Measurements from ENCODE around the gene BTN1A1.
"Not testable (repeated sequence)": the region's sequence is repeated elsewhere in the genome, so short reads cannot be mapped to it uniquely, and the experiment has no call there.

BTN1A1 gene

DNA sequence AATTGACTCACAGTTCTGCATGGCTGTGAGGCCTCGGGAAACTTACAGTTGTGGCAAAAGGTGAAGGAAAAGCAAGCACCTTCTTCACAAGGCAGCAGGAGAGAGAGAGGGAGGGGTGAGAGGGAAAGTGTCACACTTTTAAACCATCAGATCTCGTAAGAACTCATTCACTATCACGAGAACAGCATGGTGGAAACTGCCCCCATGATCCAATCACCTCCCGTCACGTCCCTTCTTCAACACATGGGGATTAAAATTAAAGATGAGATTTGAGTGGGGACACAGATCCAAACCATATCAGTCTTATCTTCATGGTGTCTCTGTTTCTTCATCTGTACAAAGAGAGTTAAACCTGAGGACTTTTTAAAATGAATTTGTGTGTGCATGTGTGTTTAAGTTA lies 13.7 kb upstream of the BTN1A1 start:
- Mint-ChIP-seq H3K27ac (no peak overlapping the region), H3K27me3 (no peaks in the 10 kb centered on the region), H3K36me3 (ENCODE audit: low read depth) (no peaks in the 10 kb centered on the region), H3K4me1 (ENCODE audit: low read depth) (no peaks in the 10 kb centered on the region), H3K9me3 (peaks cover 10% of the 10 kb centered on the region), H3K4me3 (no peak overlapping the region)

DNA sequence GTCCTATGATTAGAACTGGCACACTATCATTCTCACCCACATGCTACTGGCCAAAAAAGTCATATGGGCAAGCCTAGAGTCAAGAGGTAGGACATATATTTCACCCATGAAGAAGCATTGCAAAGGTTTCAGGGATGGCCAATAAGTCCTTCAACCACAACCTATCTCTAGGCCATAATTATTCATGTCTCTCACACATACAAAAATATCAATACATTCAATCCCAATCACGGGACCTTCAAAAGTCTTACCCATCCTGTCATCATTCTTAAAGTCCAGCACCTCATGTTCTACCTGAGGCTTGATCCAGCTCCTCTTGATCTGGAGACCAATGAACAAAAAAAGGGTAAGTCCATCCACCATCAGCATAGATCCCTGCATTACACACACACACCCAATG lies 12.6 kb upstream of the BTN1A1 start:
- H3K36me3 Mint-ChIP-seq (ENCODE audit: low read depth) = no peaks in the 10 kb centered on the region
- H3K9me3 Mint-ChIP-seq = peaks cover 10% of the 10 kb centered on the region
- no peak overlapping the region for H3K4me3 Mint-ChIP-seq
- H3K4me1 Mint-ChIP-seq (ENCODE audit: low read depth) = no peaks in the 10 kb centered on the region
- no peaks in the 10 kb centered on the region for H3K27me3 Mint-ChIP-seq
- no peak overlapping the region for H3K27ac Mint-ChIP-seq

DNA sequence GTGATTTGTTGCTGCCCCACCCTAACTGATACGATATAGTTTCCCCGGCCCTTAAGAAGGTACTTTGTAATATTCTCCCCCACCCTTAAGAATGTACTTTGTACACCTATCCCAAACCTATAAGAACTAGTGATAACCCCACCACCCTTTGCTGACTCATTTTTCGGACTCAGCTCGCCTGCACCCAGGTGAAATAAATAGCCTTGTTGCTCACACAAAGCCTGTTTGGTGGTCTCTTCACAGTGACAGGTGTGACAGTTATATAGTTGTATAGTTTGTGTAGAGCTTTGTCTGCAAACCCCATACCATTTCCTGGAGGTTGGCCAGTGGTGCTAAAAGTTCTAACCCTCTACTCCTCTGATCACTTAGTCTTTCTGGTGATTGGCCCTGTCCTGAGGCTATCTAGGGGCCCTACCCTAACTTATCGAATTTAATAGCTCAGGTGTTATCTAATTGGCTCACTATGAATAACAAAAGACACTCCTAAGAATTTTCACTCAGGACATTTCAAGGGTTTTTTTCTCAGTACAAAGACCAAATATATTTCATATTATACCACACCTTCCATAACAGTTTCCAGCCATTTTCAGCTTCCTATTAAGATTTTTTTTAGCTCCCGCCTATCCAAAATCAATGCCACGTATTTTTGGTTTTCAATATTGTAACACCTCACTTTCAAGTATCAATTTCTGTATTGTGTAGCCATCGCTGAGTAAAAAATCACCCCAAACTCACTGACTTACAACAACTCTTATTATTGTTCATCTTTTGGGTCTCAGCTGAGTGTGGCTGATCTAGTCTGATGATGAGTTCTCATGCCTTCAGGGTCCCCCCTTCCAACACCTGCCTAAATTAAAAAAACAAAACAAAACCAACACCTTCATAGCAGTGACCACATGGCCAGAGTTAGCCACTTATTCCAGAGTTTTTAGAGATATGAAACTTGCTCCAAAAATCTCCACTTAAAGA lies 9.8 kb upstream of the BTN1A1 start:
- Mint-ChIP-seq H3K4me3 (no peak overlapping the region), H3K36me3 (ENCODE audit: low read depth) (no peaks in the 10 kb centered on the region), H3K27ac (no peak overlapping the region), H3K4me1 (ENCODE audit: low read depth) (peaks cover 9% of the 10 kb centered on the region), H3K9me3 (peaks cover 10% of the 10 kb centered on the region), H3K27me3 (no peaks in the 10 kb centered on the region)

DNA sequence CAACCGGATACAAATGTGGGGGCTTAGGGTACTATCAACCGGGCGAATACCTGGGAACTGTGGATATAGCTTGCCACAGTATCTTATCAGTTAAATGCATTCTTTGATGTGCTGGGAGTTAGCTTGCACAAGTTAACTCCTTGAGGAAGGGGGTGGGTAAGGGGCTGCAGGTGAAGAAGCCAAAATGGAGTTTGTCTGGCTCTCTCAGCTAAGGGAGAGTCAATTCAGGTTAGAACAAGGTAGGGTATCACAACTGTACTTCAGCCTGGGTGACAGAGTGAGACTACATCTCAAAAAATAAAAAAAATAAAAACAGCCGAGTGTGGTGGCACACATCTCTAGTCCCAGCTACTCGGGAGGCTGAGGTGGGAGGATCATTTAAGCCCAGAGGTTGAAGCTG lies 8.5 kb upstream of the BTN1A1 start:
- no peak overlapping the region for H3K4me3 Mint-ChIP-seq

DNA sequence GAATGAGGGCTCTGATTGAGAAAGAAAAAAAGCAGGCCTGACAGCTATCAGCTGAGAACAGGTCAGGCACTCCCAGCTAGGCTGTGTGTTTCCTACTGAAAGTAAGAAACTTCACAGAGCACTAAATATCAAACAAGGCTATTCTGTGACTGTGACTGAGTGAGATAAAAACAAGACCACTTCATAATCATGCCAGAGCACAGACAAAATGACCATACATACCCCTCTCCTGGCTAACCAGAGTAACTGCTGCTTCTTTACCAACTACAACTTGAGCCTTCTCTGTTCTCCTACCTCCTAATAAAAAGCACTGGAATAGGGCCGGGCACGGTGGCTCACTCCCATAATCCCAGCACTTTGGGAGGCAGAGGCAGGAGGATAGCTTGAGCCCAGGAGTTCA lies 6.8 kb upstream of the BTN1A1 start:
- Mint-ChIP-seq H3K27ac (no peak overlapping the region), H3K27me3 (no peaks in the 10 kb centered on the region), H3K9me3 (no peaks in the 10 kb centered on the region), H3K4me3 (no peak overlapping the region), H3K36me3 (ENCODE audit: low read depth) (no peaks in the 10 kb centered on the region), H3K4me1 (ENCODE audit: low read depth) (peaks cover 13% of the 10 kb centered on the region)

More for the DNA sequence above, 8.5 kb upstream of the BTN1A1 start:
- Mint-ChIP-seq H3K9me3 (peaks cover 10% of the 10 kb centered on the region), H3K27ac (no peak overlapping the region), H3K27me3 (no peaks in the 10 kb centered on the region), H3K4me1 (ENCODE audit: low read depth) (peaks cover 9% of the 10 kb centered on the region), H3K36me3 (ENCODE audit: low read depth) (no peaks in the 10 kb centered on the region)

DNA sequence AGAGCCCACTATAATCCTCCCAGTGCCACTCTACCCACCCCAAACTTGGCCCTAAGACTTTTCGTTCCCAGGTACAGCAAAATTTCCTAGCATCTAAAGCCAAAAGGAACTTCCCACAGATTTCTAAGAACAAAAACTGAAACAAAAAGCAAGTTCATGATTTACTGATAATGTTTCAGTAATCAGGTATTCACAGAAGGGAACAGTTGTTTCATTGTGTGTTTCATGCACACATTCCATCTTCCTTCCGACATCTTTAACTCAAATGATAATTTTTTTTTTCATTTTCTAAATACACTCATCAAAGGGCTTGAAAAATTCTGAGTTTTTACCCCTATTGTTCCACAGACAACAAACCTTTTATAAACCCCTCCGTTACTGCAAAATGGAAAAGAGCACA lies 6.0 kb upstream of the BTN1A1 start:
- Mint-ChIP-seq H3K36me3 (ENCODE audit: low read depth) (no peaks in the 10 kb centered on the region), H3K27me3 (no peaks in the 10 kb centered on the region), H3K4me1 (ENCODE audit: low read depth) (peaks cover 13% of the 10 kb centered on the region), H3K9me3 (no peaks in the 10 kb centered on the region), H3K4me3 (no peak overlapping the region), H3K27ac (peak overlapping the region; percentile 8)

DNA sequence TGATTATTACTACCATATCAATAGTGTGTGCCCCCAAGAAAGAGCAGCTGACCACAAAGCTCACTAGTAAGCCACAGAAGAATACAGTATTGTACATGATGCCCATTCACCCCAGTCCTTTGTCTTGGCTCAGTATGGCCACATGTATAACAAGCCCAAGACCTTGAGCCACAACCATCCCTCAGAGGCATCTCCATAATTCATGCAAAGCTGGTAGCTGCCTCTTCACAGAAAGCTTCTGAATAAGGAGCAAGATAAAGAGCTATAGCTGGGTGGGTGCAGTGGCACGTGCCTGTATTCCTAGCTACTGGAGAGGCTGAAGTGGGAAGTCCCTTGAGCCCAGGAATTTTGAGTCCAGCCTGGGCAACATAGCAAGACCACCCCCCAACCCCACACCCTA lies 4.8 kb upstream of the BTN1A1 start:
- H3K4me3 Mint-ChIP-seq = no peak overlapping the region
- H3K9me3 Mint-ChIP-seq = no peaks in the 10 kb centered on the region
- peaks cover 13% of the 10 kb centered on the region for H3K4me1 Mint-ChIP-seq (ENCODE audit: low read depth)
- no peaks in the 10 kb centered on the region for H3K36me3 Mint-ChIP-seq (ENCODE audit: low read depth)
- H3K27ac Mint-ChIP-seq = no peak overlapping the region
- no peaks in the 10 kb centered on the region for H3K27me3 Mint-ChIP-seq

DNA sequence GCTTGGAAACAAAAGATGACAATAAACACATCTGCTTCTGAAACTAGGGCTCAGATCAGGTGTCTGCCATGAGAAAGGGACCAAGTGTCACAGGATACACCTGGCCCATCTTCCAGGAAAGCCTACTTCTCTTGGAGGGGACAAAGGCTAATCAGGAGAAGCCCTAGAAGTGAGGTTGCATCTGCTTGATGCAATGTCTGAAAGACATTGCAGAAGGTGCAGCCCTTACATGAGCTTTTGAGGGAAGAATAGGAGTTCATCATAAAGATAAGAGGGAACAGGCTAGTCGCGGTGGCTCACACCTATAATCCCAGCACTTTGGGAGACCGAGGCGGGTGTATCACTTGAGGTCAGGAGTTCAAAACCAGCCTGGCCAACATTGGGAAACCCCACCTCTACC lies 2.5 kb upstream of the BTN1A1 start:
- Mint-ChIP-seq H3K4me3 (no peak overlapping the region), H3K36me3 (ENCODE audit: low read depth) (no peaks in the 10 kb centered on the region), H3K9me3 (no peaks in the 10 kb centered on the region), H3K4me1 (ENCODE audit: low read depth) (peaks cover 26% of the 10 kb centered on the region), H3K27ac (no peak overlapping the region), H3K27me3 (peaks cover 16% of the 10 kb centered on the region)

DNA sequence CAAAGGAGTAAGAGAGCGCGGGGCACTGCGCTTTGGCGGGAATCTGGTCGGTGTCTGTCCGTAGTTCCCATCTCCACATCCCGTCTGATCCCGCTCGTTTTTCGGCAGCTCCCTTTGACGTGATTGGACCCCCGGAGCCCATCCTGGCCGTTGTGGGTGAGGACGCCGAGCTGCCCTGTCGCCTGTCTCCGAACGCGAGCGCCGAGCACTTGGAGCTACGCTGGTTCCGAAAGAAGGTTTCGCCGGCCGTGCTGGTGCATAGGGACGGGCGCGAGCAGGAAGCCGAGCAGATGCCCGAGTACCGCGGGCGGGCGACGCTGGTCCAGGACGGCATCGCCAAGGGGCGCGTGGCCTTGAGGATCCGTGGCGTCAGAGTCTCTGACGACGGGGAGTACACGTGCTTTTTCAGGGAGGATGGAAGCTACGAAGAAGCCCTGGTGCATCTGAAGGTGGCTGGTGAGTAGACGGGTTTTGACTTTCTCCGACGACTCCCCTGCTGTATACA lies 1.4 kb downstream of the BTN1A1 start:
- Mint-ChIP-seq H3K9me3 (no peaks in the 10 kb centered on the region), H3K36me3 (ENCODE audit: low read depth) (no peaks in the 10 kb centered on the region), H3K4me3 (peak overlapping the region; percentile 68), H3K27ac (no peak overlapping the region), H3K27me3 (peaks cover 30% of the 10 kb centered on the region), H3K4me1 (ENCODE audit: low read depth) (peaks cover 17% of the 10 kb centered on the region)

DNA sequence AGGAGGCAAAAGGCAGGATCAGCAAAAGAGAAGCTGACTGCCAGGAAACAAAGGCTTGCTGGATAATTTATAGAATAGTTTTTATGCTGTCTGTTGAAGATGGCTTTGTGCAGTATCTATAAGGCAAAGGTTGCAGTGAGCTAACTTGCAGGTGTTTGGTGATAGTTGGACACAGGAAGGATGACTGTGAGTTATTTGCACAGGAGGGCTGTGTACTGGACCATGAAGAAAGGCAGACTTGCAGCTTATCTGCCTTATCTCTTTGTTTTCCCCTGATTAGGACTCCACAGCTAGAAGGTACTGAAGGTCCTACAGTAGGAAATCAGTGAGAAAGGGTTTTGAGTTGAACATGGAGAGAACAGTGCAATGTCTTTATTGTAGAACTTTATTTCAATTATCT lies 2.1 kb downstream of the BTN1A1 start:
- peaks cover 17% of the 10 kb centered on the region for H3K4me1 Mint-ChIP-seq (ENCODE audit: low read depth)
- H3K36me3 Mint-ChIP-seq (ENCODE audit: low read depth) = no peaks in the 10 kb centered on the region
- H3K27ac Mint-ChIP-seq = no peak overlapping the region
- H3K4me3 Mint-ChIP-seq = peak overlapping the region; percentile 68
- H3K9me3 Mint-ChIP-seq = no peaks in the 10 kb centered on the region
- H3K27me3 Mint-ChIP-seq = peaks cover 30% of the 10 kb centered on the region

DNA sequence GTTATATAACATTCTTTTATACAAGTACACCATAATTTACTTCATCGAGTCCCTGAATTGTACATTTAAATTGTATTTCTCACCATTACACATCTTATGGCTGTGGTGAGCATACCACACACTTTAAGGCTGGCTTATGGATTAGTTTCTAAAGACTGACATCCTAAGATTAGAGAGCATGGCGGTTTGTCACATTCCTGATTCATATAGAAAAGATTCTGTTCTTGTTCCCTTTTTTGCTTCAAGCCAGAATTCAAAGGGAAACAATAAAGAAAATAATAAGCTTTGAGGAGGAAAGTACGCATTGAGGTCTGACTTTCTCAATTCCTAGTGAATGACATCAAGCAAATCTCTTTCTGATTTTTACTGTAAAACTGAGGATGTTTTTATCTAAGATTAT lies 2.5 kb downstream of the BTN1A1 start:
- Mint-ChIP-seq H3K27ac (no peak overlapping the region), H3K9me3 (no peaks in the 10 kb centered on the region), H3K4me1 (ENCODE audit: low read depth) (peaks cover 13% of the 10 kb centered on the region), H3K4me3 (no peak overlapping the region), H3K27me3 (peaks cover 30% of the 10 kb centered on the region), H3K36me3 (ENCODE audit: low read depth) (no peaks in the 10 kb centered on the region)

DNA sequence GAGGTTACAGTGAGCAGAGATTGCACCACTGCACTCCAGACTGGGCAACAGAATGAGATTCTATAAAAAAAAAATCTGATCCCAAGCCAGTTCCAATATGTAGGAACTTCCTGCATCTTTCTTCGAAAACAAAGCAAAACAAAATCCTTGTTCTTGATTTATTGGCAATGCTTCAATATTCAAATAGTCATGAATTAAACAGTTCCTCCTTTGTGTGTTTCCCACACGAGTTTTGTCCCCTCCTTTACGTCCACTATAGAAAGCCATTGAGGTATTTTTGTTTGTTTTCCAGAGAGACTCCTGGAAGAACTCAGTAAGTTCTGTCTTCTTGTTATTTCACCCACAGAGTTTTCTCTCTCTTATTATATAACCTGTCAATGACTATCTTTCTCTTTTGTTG lies 7.6 kb downstream of the BTN1A1 start:
- no peaks in the 10 kb centered on the region for H3K4me1 Mint-ChIP-seq (ENCODE audit: low read depth)
- H3K36me3 Mint-ChIP-seq (ENCODE audit: low read depth) = no peaks in the 10 kb centered on the region
- H3K27me3 Mint-ChIP-seq = peaks cover 13% of the 10 kb centered on the region
- H3K4me3 Mint-ChIP-seq = no peak overlapping the region
- no peaks in the 10 kb centered on the region for H3K9me3 Mint-ChIP-seq
- H3K27ac Mint-ChIP-seq = no peak overlapping the region

DNA sequence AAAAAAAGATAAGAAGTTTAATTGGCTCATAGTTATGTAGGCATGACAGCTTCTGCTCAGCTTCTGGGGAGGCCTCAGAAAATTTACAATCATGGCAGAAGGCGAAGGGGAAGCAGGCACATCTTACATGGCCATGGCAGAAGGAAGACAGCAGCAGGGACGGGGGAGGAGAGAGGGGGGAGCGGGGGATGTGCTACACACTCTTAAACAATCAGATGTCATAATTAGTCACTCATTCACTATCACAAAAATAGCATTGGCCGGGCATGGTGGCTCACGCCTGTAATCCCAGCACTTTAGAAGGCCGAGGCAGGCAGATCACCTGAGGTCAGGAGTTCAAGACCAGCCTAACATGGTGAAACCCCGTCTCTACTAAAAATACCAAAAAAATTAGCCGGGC lies 10.9 kb downstream of the BTN1A1 start:
- not testable (repeated sequence) for H3K4me3 Mint-ChIP-seq; H3K27ac Mint-ChIP-seq; H3K36me3 Mint-ChIP-seq (ENCODE audit: low read depth); H3K4me1 Mint-ChIP-seq (ENCODE audit: low read depth); H3K27me3 Mint-ChIP-seq; H3K9me3 Mint-ChIP-seq

DNA sequence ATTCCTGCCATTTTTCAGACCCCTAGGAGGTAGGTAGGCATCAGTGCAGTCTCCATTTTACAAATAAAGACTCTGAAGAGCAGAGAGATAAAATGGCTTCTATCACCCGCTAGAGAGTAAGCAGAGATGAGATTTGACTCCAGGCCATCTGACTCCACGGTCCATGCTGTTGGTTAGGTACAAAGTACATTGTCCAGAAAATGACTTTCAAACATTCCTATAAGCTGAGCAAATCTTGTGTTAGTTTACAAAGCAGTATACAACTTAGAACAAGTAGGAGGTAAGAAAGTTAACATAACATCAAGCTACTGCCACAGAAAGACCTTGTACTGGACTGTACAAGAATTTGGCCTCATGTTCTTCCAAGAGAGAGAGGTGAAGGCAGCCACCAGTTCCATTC lies 14.9 kb downstream of the BTN1A1 start:
- H3K9me3 Mint-ChIP-seq = no peaks in the 10 kb centered on the region
- no peak overlapping the region for H3K27ac Mint-ChIP-seq
- H3K4me3 Mint-ChIP-seq = no peak overlapping the region
- H3K4me1 Mint-ChIP-seq (ENCODE audit: low read depth) = peaks cover 4% of the 10 kb centered on the region
- H3K36me3 Mint-ChIP-seq (ENCODE audit: low read depth) = no peaks in the 10 kb centered on the region
- no peaks in the 10 kb centered on the region for H3K27me3 Mint-ChIP-seq

DNA sequence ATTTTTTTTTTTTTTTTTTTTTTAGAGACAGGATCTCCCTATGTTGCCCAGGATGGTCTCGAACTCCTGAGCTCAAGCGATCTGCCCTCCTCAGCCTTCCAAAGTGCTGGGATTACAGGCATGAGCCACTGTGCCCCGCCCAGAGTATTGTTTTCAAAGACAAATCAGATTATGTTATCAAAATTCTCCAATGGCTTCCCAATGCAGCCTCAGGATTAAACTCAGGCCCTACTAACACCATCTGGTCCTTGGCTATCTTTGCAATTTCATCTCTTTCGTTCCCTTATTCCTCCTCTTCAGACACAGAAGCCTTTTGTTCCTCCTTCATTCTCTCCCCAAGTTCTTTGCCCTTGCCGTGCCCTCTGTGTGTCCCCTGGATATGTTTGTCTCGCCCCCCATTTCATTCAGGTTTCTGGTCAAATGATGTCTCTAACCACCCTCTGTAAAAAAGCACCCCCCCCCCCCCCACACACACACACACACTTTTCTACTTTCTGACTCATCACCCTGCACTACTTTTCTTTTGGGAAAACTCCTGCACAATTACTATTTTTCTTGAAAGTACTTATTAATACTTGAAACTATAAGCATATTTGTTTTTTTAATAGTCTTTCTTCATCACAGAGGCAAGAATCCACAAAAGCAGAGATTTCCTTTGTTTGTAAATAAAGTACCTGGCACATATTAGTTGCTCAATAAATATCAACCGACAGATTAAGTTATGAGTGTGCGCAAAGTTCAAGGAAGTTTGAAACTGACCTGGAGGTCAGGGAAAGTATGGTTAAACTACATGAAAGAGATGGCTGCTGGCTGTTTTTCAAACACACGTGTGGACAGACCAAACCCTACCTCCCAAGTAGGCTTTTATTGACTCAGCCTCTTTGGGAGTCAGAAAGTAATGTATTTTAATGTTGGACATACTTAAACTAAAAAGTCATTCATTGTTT lies 16.7 kb downstream of the BTN1A1 start:
- Mint-ChIP-seq H3K9me3 (no peaks in the 10 kb centered on the region), H3K4me3 (no peak overlapping the region), H3K27me3 (no peaks in the 10 kb centered on the region), H3K27ac (no peak overlapping the region), H3K36me3 (ENCODE audit: low read depth) (no peaks in the 10 kb centered on the region), H3K4me1 (ENCODE audit: low read depth) (peaks cover 16% of the 10 kb centered on the region)
